Measurements from ENCODE around the gene ANGEL1.

The ANGEL1 gene, protein sequence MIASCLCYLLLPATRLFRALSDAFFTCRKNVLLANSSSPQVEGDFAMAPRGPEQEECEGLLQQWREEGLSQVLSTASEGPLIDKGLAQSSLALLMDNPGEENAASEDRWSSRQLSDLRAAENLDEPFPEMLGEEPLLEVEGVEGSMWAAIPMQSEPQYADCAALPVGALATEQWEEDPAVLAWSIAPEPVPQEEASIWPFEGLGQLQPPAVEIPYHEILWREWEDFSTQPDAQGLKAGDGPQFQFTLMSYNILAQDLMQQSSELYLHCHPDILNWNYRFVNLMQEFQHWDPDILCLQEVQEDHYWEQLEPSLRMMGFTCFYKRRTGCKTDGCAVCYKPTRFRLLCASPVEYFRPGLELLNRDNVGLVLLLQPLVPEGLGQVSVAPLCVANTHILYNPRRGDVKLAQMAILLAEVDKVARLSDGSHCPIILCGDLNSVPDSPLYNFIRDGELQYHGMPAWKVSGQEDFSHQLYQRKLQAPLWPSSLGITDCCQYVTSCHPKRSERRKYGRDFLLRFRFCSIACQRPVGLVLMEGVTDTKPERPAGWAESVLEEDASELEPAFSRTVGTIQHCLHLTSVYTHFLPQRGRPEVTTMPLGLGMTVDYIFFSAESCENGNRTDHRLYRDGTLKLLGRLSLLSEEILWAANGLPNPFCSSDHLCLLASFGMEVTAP

DNA sequence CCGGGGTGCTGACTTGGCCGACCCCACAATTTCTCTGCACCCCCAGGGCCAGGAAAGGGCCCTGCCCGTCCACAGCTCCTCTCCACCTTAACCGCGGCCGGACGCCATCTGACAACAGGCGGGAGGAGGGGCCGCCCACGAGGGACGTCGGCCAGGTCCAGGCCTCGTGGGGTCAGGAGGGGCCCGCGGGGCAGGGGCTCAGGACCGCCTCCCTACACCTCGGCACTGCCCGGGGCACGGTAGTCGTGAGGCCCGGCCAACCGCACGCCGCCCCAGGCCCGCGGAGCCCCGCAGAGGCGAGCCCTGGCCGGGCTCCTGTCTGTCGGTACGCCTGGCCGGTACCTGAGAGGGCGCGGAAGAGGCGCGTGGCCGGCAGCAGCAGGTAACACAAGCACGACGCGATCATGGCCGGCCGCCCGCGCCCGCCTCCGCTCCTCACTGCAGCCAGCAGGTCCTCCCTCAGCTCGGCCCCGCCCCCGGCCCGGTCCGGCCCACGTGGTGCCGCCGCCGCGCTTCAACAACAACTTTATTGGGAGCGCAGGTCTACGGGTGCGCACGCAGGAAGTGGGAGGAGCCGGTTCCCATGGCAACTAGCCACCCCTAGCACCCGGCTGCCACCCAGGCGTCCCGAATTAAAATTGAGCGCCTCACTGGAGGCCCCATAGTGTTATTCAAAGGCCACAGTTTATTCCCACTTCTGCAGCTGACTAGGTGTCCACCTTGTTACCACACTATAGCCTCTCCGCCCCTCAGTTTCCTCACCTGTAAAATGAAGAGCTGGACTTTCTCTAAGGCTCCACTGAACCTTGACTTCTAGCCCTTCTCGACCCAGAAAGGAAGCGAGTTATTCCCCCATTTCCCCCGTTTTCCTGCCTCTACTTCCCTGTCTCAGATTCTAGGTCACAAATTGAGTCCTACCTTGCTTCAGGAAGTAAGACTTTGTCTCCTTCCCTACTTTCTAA lies at the start of gene ANGEL1:
ANGEL1 (minus strand) TSS at position 461 of the 962 bp plus-strand sequence; CDS start at position 406, 55 bp downstream.
- DNase-seq, result peak; percentile 97

DNA sequence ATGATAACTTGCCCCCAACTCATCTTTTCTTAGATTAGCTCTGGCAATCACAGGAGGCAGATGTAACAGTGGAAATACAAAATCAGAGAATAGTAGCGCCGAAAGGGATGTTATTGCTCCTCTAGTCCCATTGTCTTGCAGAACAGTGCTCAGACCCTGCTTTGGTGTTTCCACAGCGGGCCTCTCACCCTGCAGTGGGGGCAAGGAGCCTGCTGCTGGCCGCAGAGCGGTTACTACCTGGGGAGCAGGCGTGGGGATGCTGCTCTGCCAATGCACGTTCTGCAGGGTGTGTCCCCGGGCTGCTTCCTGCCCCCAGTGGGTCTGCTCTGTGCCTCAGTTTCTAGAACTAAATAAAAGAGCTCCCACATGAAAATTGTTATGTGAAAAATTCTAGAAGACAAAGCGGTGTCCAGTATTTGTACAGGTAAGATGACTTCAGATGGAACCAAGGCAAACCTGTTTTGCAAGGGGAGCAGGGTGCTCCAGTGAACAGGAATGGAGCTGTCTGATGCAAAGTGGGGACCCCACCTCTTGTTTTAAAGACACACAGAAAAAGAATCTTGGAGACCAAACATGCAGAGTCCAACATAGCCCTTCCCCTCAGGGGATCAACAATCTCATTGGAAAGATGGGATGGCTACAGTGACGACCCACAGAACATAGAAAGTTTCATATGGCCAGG lies 49.0 kb upstream of the ANGEL1 start:
- no peak for DNase-seq

DNA sequence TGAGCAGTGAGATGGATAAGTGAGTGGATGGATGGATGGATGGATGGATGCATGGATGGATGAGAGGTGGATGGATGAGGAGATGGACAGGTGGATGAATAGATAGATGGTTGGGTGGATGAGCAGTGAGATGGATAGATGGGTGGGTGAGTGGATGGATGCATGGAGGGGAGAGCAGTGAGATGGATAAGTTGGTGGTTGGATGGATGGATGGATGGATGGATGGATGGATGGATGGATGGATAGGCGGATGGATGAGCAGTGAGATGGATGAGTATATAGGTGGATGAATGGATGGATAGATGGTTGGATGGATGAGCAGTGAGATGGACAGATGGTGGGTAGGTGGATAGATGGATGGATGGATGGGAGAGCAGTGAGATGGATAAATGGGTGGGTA lies 44.1 kb upstream of the ANGEL1 start:
- no peak for DNase-seq

DNA sequence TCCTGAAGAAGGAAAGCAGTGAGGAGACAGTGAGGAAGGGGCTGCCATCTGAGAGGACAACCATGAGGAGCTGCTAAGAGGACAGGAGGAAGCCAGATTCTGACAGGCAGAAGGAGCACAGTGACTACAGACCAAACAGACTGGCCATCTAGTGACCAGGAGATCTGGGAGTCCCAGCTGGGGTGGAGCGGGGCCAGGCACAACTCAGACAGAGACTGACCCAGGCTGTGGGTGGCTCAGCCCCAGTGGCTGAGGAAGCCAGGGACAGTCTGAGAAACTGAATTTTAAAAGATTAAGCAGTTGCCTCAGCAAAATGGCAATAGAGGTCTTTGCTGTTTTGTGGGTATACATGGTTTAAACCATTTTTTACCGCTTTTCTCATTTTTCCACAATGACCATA lies 42.4 kb upstream of the ANGEL1 start:
- DNase-seq, result no peak

DNA sequence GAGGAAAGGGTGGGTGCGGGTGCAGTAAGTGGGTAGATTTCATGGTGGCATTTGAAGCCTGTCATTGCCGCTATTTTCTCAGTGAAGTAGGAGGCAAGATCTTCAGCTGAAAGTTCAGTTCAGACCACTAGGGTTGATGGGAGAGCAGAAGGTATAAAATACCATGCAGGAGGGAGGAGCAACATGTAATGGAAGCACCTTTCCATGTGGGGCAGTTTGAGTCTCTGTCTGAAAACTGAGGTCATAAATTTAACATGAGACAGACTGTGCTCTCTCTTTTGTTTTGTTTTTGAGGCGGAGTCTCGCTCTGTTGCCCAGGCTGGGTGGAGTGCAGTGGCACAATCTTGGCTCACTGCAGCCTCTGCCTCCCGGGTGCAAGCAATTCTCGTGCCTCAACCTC lies 36.2 kb upstream of the ANGEL1 start:
- DNase-seq, result no peak

DNA sequence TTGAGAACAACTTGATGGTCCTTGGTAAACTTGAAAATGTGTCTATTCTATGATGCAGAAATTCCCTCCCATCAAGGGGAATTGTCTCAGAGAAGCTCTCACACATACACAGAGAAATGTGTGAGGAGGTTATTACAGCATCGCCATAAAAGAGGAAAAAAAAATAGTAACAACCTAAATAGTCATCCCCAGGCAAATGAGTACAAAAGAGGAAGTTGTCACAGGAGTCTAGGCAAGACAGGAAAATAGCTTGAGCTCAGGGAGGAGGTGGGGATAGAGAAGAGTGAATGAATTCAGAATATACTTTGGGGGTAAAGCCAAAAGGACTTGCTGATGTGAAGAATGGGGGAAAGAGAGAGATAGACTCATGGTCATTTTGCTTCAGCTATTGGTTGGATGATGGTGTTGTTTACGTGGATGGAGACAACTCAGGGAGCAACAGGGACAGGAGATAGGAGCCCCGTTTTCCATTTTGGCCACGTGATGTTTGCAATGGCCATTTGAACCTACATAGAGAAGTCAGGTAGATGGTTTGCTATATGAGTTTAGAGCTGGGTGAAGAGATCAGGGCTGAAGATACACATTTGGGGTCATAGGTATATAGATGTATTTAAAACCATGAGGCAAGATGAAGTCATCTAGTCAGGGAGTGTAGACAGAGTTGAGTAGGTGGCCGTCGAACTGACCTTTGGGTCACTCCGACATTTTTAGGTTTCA lies 33.8 kb upstream of the ANGEL1 start:
- no peak for DNase-seq

DNA sequence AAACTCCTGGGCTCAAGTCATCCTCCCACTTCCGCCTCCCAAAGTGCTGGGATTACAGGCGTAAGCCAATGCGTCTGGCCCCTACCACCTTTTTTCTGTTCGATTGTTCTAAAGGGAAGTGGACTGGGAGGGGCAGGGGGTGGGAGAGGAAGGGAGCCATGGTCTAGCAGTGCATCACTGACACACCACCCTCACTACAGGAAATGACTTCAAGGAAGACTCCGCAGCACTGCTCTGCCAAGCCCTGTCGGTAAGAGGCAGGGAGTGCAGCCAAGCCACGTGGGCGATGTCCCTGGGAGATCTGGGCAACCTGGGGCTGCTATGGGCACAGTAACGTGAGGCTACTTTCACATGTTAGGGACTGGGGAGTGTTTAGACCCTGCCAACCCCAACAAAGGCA lies 31.5 kb upstream of the ANGEL1 start:
- DNase-seq, result peak; percentile 58

DNA sequence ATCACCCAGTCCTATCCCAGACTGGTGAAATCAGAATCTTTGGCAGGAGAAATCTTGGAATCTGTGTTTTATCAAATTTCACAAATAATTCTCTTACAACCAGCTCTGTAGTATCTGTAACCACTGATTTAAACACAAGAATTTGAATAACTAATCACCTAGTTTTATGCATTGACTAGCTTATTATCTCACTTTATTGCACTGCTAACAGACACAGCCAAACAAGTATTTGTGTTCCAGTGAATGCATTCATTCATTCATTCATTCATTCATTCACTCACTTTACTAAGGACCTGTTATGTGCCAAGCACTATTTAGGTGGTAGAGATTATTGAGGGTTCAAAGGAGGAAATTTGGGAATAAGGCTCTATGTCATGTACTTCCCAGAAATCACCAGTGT lies 29.7 kb upstream of the ANGEL1 start:
- no peak for DNase-seq

DNA sequence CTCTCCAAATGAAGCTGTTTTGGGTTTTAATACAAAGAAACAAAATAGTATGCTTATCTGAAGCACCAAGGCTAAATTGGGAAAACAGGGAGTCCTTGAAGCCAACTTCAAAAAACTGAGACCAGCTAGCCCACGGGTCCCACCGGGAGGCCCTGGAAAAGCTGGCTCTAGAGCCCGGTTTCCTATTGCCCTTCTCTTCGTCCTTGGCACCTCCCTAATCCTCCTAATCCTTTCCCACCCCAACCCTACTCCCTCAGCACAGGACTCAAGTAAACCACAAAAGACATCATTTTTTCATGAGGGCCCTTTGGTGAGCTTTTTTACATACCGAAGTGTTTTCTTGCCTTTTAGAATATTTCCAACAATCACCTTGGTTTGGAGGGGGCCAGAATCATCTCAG lies 24.8 kb upstream of the ANGEL1 start:
- DNase-seq, result no peak

DNA sequence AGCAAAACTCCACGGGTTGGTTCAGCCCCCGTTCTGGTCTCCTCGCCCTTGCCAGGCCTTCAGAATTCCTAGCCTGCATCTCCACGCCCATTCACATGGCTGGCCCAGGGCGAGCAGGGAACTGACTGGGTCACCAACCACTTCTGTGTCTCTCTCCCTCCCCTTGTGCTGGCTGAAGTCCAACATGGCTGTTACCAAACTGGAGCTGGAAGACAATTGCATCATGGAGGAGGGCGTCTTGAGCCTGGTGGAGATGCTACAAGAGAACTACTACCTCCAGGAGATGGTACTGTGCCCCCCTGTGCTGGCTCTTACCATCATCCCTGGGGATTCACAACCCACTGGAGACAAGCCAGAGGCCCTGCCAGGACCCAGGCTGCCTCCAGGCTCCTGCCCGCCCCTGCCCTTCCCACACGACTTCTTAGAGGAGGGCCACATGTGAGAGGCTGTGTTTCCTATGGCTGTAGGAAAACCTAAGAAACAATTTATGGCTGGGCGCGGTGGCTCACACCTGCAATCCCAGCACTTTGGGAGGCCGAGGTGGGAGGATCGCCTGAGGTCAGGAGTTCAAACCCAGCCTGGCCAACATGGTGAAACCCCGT lies 23.4 kb upstream of the ANGEL1 start:
- DNase-seq, result no peak

DNA sequence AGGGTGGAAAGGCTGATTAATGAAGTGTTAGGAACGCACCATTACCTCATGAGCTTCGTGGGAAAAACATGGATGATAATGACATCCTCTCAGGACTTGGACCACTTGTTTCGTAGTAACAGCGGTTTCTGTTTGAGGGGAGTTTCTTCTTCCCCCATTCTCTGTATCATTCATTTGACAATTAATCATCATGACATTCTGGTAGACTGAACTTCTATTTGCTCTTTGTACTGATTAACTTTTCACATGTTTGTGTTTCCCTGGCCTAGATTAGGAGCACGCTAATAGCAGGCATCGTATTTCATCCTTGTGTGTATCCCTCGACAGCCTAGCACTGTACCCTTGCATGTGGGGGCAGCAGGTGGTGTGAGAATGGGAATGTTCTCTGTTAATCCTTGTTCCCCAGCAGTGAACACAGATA lies 21.6 kb upstream of the ANGEL1 start:
- DNase-seq, result no peak

DNA sequence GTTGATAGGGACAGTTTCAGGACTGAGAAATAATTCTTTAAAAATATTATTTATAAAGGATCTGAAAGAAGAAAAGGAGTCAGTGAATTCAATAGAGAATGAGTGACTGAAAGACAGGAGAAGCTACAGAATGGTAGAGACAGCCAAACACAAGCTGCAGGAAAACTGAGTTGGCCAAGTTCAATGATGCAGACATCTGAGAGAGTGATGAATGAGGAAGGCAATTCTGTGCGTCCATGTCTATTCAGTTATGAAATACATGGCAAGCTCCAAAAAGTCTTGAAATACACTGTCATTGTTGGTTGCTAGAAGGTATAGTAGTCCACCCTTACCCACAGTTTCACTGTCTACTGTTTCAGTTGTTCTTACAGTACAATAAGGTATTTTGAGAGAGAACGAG lies 20.3 kb upstream of the ANGEL1 start:
- DNase-seq, result no peak

DNA sequence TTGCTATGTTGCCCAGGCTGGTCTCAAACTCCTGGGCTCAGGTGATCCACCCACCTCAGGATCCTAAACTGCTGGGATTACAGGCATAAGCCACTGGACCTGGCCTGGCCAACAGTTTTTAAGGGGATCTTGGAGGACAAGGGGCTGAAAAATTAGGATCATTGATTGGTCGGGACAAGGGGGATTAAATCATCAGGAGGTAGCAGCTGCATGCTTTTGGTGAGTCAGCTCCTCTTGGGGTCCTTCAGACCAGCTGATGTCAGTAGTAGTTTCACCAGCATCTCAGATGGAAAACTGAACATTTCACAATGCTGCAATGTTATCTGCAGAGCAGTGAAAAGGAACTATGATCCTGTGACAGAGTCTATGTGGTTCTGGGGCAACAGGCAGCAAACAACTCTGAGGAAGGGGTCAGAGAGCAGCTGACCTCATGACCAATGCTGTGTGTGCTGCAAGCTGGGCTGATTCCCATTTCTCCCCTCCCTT lies 19.9 kb upstream of the ANGEL1 start:
- no peak for DNase-seq

DNA sequence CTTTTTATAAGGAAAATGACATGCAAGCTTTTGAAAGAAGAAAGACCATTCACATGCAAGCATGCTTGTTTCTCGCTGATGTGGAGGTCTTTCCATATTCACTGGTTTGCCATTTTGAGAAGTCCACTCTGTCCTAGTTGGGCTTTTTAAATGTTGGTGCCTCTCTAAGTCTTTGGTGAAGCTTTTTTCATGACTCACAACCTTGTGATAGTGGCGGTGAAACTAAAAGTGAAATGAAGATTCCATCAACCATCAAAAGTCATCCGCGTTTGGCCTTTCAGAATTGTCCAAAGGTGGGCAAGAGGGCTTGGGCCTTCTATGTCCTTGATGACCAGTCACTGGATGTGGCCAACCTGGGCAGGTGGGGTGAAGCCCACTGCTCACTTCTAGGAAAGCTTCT lies 17.9 kb upstream of the ANGEL1 start:
- DNase-seq, result no peak

DNA sequence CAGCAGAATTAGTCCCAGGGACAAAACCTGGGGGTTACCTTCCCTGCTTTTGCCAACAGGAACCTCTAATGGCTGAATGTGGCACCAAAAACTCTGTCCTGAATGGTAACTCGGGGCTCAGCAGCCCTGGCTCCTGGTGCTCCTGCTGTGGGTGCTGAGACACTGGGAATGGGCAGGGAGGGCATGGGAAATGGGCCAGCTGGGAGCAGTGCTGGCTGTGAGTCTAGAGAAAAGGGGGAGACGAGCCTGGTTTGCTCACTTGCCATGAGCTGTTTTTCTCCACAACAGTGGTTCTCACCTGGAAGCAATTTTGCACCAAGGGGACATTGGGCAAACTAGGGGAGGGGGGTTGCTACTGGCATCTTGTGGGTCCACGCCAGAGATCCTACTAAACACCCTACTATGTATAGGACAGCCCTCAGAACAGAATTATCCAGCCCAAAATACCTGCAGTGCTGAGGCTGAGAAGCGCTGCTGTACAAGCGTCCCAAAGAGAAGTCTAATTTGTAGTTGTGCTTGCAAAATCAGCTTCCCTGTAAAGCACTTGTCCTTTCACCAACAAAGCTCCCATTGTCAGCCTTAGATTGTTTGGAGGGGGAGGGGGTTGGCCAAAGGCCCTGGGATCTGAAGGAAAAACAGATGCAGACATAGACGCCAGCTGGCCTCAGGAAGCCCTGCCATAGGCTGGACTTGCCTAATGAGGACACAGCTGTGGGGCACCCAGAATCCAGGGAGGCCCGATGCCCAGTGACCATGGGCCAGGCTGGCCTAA lies 17.2 kb upstream of the ANGEL1 start:
- DNase-seq, result no peak

DNA sequence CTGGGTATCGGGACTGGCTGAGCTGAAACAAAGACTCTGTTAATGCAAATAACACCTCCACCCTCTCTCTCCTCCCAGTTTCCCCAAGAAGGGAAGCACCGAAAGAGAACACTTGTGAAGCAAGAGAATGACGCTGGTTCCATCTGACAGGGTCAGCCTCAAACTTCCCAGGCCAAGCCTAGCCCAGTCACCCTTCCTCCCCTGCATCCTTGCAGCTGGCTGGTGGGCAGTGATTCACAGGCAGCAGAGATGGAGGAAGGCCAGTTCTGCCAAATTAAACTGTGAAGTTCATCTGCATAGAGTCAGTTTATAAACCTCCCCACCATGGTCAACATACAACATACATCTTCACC lies 16.3 kb upstream of the ANGEL1 start:
- DNase-seq, result no peak

DNA sequence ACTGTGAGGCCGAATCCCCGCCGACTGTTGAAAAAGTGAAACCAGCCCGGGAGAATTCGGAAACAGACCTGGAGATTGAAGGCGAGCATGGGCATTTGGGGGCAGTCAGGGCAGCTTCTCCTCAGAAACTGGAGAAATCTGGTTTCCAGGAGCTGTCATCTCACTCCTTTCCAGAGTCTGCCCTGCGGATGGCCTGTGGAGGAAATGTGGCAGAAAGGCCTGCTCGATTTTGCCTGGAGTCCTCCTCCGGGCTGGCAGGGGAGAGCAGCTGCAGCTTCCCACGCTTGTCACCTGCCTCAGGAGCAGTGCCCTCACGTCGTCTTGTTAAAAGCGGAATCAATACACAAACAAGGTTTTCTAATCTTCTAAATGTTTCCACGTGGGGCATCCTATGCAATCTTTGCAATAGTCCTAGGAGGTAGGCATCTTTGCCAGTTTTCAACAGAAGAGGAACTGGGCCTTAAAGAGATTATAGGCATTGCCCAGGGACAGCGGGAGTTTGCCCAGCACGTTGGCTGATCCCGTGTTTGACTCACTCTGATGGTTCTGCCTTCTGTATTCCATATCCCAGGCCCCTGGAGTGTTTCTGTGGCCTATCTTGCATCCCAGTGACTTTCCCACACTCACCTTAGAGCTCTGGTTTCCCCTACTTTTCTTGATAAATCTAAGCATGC lies 15.8 kb upstream of the ANGEL1 start:
- no peak for DNase-seq

DNA sequence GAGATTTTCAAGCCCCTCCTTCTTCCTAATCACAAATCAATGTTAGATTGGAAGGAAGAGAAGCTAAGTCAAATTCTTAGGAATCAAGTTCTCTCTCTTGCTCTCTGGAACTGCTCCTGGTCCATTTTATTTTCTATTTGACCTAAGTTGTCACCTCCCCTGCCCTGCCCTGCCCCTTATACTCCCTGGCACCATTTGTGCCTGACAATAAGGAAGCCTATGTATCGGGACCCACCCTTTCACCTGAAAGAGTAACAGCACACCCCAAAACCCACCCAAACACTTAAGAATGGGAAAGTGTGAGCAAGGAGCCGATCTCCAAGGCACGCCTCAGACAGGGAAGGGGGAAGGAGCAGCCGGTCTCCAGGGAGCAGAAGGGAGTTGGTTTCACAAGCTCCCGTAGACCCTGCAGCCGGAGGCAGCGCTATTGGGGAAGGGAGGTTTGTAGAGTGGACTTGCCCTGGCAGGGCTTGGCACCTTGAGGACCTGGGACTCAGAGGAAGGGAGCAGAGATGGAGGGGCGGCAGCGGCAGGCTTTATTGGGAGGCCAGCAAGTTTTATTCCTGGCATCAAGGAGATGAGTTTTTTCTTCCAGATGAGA lies 15.1 kb upstream of the ANGEL1 start:
- no peak for DNase-seq

DNA sequence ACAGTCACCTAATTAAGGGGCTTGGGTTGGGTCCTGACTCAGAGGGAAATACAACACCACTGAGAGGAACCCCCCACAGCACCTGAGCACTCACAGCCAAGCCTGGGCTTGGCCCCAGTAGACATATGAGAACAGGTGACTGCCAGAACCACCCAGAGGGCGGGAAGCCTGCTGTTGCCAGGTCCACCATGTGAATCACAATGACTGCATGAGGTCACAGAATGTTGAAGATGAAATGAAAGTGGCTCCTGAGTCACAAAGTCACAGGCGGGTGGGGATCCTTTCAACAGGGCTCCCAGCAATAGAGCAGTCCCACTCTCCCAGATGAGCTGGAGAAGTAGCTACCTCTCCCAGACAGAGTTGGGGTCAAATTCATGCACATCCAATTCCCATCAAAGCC lies 13.4 kb upstream of the ANGEL1 start, which contains the start of gene LRRC74A:
LRRC74A (plus strand) TSS at position 287 of the 400 bp plus-strand sequence. CDS start 290 bp downstream, outside the sequence.
- no peak for DNase-seq

DNA sequence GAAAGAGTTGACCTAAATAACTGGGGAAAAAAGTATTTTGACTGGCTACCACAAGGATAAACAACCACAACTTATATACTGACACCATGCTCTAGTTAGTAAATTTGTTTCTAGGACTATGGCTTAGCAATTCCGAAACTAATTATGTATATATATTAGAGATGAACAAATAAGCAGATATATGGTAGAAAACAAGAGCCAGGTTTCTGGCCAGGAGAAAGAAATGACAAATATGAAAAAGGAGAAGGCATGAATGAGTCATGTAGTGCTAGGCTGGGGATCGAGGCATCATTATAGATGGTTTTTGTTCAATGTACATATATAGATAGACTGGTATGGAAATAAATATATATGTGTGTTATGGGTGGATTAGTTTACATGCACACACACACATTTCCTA lies 8.0 kb upstream of the ANGEL1 start:
- DNase-seq, result peak; percentile 13
